ENCODE data around the gene ALG12.

Gene ALG12

GRCh38 chr22:49917974-49918910, at the start of gene ALG12, which contains the start of gene CRELD2:
Gene ALG12 (minus strand): TSS chr22:49918438. CDS start chr22:49913765, 4,673 bp downstream.
Gene CRELD2 (plus strand): TSS chr22:49918634. CDS start chr22:49918770, 136 bp downstream.
- DNase-seq: peak; percentile 95

GRCh38 chr22:49967706-49968208, 49.5 kb upstream of the ALG12 start:
- no peak for DNase-seq

GRCh38 chr22:49966774-49967705, 48.8 kb upstream of the ALG12 start:
- no peak for DNase-seq

GRCh38 chr22:49966041-49966773, 48.0 kb upstream of the ALG12 start:
- DNase-seq: no peak

- no peak for DNase-seq
Measured at GRCh38 chr22:49965091-49966040, 47.1 kb upstream of the ALG12 start.

GRCh38 chr22:49964136-49965090, 46.2 kb upstream of the ALG12 start:
- DNase-seq: no peak

- no peak for DNase-seq
Measured at GRCh38 chr22:49963647-49964026, 45.4 kb upstream of the ALG12 start.

GRCh38 chr22:49962751-49963646, 44.8 kb upstream of the ALG12 start:
- no peak for DNase-seq

GRCh38 chr22:49962012-49962750, 43.9 kb upstream of the ALG12 start:
- DNase-seq: no peak

GRCh38 chr22:49961601-49962011, 43.4 kb upstream of the ALG12 start:
- DNase-seq: no peak

GRCh38 chr22:49961005-49961600, 42.9 kb upstream of the ALG12 start:
- peak; percentile 56 for DNase-seq

GRCh38 chr22:49960159-49961004, 42.1 kb upstream of the ALG12 start, which contains the start of gene PIM3:
Gene PIM3 (plus strand): TSS chr22:49960772. CDS start chr22:49960948, 176 bp downstream.
- DNase-seq: peak; percentile 93

GRCh38 chr22:49959782-49960158, 41.5 kb upstream of the ALG12 start:
- DNase-seq: no peak

GRCh38 chr22:49958931-49959781, 40.9 kb upstream of the ALG12 start:
- no peak for DNase-seq

- no peak for DNase-seq
Measured at GRCh38 chr22:49958366-49958921, 40.2 kb upstream of the ALG12 start.
